Panc1 (cell line): Measurements from ENCODE around the gene DNAJB4. TPM values are rescaled to one million over a fixed set of nuclear protein-coding genes. Genes with fewer than 3 reads are reported as not detected.
"Not testable (repeated sequence)": the region's sequence is repeated elsewhere in the genome, so short reads cannot be mapped to it uniquely, and the experiment has no call there.

Experiments used
- ATAC-seq: fragments of 200-7000 bp; cut with Tn5 transposase; 2 replicates; pipeline ENCODE4 v1.9.1; 2020; ENCODE audit warnings: mild to moderate bottlenecking, moderate library complexity
- BruUV-seq: library from RNA; stranded (reverse); fragments of 400-500 nt; replicated peaks from 2 replicates; lab custom pipeline; 2021; lab: Mats Ljungman, UMichigan
- CTCF ChIA-PET: fragments of 300-600 bp; sonication (Branson Sonifier 250); formaldehyde crosslinking; loops from one replicate; lab custom pipeline; 2022; ENCODE audit warnings: antibody characterized with exemption; lab: Charles Lee
- POLR2A ChIA-PET: fragments of 300-600 bp; sonication (Branson Sonifier 250); formaldehyde crosslinking; loops from one replicate; lab custom pipeline; 2022; ENCODE audit warnings: antibody characterized with exemption; lab: Charles Lee
- DNase-seq: peaks from one replicate; pipeline ENCODE4 v3.0.0-alpha.2; 2010; ENCODE audit warnings: low read depth, low spot score
- H3K27ac ChIP-seq: 2 replicates; pipeline ENCODE4 v1.5.1; 2011; ENCODE audit warnings: mild to moderate bottlenecking, low read length, inconsistent platforms
- H3K27me3 ChIP-seq: fragments of 200-500 bp; sonication (Bioruptor generic); 2 replicates; pipeline ENCODE4 v1.6.0; 2014; ENCODE audit warnings: low read length, inconsistent platforms; ENCODE audit not compliant: control insufficient read depth, insufficient read depth
- H3K36me3 ChIP-seq: fragments of 200-500 bp; sonication (Bioruptor generic); 2 replicates; pipeline ENCODE4 v1.5.1; 2014; ENCODE audit warnings: inconsistent platforms, mild to moderate bottlenecking, low read length, moderate library complexity; ENCODE audit not compliant: control insufficient read depth, insufficient read depth
- H3K4me1 ChIP-seq: 2 replicates; pipeline ENCODE4 v1.5.1; 2011; ENCODE audit warnings: inconsistent platforms, mild to moderate bottlenecking, low read length, moderate library complexity; ENCODE audit not compliant: control insufficient read depth, insufficient read depth
- H3K4me3 ChIP-seq, 2 experiments: 2 replicates each; pipeline ENCODE4 v1.5.1; 2011 to 2012; ENCODE audit warnings: low read depth in 2 of 2, low read length in 2 of 2, mild to moderate bottlenecking in 2 of 2, inconsistent platforms in 1 of 2, moderate library complexity in 1 of 2
- H3K9me3 ChIP-seq: fragments of 200-500 bp; sonication (Bioruptor generic); 2 replicates; pipeline ENCODE4 v1.5.1; 2014; ENCODE audit warnings: low read depth, mild to moderate bottlenecking, inconsistent platforms, low read length, moderate library complexity; ENCODE audit not compliant: control insufficient read depth, insufficient read depth
- POLR2AphosphoS5 ChIP-seq: IDR thresholded peaks from 2 replicates; pipeline ENCODE4 v1.6.1; 2012; ENCODE audit warnings: mild to moderate bottlenecking, low read depth, low read length, moderate library complexity
- REST ChIP-seq, 2 experiments: IDR thresholded peaks; 2 replicates each; pipeline ENCODE4 v1.6.1; 2011 to 2012; ENCODE audit warnings: low read depth in 2 of 2, control low read depth in 1 of 2, low read length in 1 of 2, mild to moderate bottlenecking in 1 of 2, moderate library complexity in 1 of 2; ENCODE audit not compliant: insufficient read depth in 1 of 2
- SIN3A ChIP-seq: IDR thresholded peaks from 2 replicates; pipeline ENCODE4 v1.6.1; 2012; ENCODE audit warnings: low read depth, mild to moderate bottlenecking, low read length, moderate library complexity, borderline replicate concordance; ENCODE audit not compliant: insufficient read depth
- TCF7L2 ChIP-seq: IDR thresholded peaks from 2 replicates; pipeline ENCODE4 v1.6.1; 2011; ENCODE audit warnings: mild to moderate bottlenecking, low read depth, low read length, inconsistent platforms
- in situ Hi-C: cut with HindIII; loops from 2 replicates; pipeline ENCODE4 v1.10.0; 2016; ENCODE audit warnings: low sequenced_read_pairs, low pct_unique_long_range_greater_than_20kb
- intact Hi-C: fragments of 100-400 bp; cut with micrococcal nuclease; formaldehyde crosslinking; loops from one replicate; pipeline ENCODE4 v1.10.0; 2022; ENCODE audit not compliant: unreplicated experiment
- total RNA-seq: library from RNA; stranded (reverse); gene quantifications from one replicate; pipeline ENCODE4 v1.2.1, GENCODE V29; 2021; ENCODE audit not compliant: unreplicated experiment
- TF ChIP-seq, protein P1 (sequence below): fragments of 450-650 bp; IDR thresholded peaks from 2 replicates; pipeline ENCODE4 v1.5.1; 2017; ENCODE audit warnings: mild to moderate bottlenecking

Gene DNAJB4
- total RNA-seq, 1 experiment from 2014 or later, result 14.9 TPM

GRCh38 chr1:78058670-78059069, 53.9 kb downstream of the DNAJB4 start:
- POLR2A ChIA-PET, result no interaction called here
- Histone ChIP-seq H3K36me3 (no peaks in the 10 kb centered on the region), H3K27me3 (no peaks in the 10 kb centered on the region; the same call in 1 of the 2 replicates), H3K4me1 (no peaks in the 10 kb centered on the region), H3K9me3 (no peaks in the 10 kb centered on the region), H3K27ac (no peak overlapping the region), H3K4me3 (no peak overlapping the region)
- ATAC-seq (no peak), DNase-seq (no peak)
- no TSS peak for BruUV-seq
- CTCF ChIA-PET, result no interaction called here
- TF ChIP-seq TCF7L2, result no peak
- in situ Hi-C loops (no loop called here), intact Hi-C loops (no loop called here)

- Histone ChIP-seq H3K27ac (no peak overlapping the region), H3K4me1 (no peaks in the 10 kb centered on the region), H3K9me3 (no peaks in the 10 kb centered on the region), H3K4me3 (no peak overlapping the region), H3K27me3 (no peaks in the 10 kb centered on the region; the same call in 1 of the 2 replicates), H3K36me3 (no peaks in the 10 kb centered on the region)
- intact Hi-C loops (no loop called here), in situ Hi-C loops (no loop called here)
- CTCF ChIA-PET, result no interaction called here
- DNase-seq, result no peak
- no TSS peak for BruUV-seq
- no peak for ATAC-seq
- no peak for TF ChIP-seq SIN3A
- TF ChIP-seq, protein P1, sequence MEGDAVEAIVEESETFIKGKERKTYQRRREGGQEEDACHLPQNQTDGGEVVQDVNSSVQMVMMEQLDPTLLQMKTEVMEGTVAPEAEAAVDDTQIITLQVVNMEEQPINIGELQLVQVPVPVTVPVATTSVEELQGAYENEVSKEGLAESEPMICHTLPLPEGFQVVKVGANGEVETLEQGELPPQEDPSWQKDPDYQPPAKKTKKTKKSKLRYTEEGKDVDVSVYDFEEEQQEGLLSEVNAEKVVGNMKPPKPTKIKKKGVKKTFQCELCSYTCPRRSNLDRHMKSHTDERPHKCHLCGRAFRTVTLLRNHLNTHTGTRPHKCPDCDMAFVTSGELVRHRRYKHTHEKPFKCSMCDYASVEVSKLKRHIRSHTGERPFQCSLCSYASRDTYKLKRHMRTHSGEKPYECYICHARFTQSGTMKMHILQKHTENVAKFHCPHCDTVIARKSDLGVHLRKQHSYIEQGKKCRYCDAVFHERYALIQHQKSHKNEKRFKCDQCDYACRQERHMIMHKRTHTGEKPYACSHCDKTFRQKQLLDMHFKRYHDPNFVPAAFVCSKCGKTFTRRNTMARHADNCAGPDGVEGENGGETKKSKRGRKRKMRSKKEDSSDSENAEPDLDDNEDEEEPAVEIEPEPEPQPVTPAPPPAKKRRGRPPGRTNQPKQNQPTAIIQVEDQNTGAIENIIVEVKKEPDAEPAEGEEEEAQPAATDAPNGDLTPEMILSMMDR, result no peak; the same call in 1 of the 2 replicates
- no peak for TF ChIP-seq POLR2AphosphoS5
- POLR2A ChIA-PET, result no interaction called here
Measured at GRCh38 chr1:78060857-78061563, 56.3 kb downstream of the DNAJB4 start.

- TF ChIP-seq TCF7L2, result no peak
- TF ChIP-seq POLR2AphosphoS5, result no peak
- no peak for TF ChIP-seq SIN3A
- TF ChIP-seq REST (IDR thresholded peaks at IDR 0.05; ENCODE audit: insufficient read depth in 1 of 2, low read depth in 2 of 2, low read length in 1 of 2), result no peak
- TF ChIP-seq, protein P1, result no peak
- ChIA-PET POLR2A (no interaction called here), CTCF (no interaction called here)
- DNase-seq, result no peak
- Histone ChIP-seq H3K4me3 (no peak overlapping the region), H3K36me3 (no peaks in the 10 kb centered on the region), H3K9me3 (no peaks in the 10 kb centered on the region), H3K4me1 (no peaks in the 10 kb centered on the region), H3K27me3 (no peaks in the 10 kb centered on the region; the same call in 1 of the 2 replicates), H3K27ac (no peak overlapping the region)
- in situ Hi-C loops (no loop called here), intact Hi-C loops (no loop called here)
- no peak for ATAC-seq
- BruUV-seq, result no TSS peak
Measured at GRCh38 chr1:78061825-78062523, 57.2 kb downstream of the DNAJB4 start.

DNA sequence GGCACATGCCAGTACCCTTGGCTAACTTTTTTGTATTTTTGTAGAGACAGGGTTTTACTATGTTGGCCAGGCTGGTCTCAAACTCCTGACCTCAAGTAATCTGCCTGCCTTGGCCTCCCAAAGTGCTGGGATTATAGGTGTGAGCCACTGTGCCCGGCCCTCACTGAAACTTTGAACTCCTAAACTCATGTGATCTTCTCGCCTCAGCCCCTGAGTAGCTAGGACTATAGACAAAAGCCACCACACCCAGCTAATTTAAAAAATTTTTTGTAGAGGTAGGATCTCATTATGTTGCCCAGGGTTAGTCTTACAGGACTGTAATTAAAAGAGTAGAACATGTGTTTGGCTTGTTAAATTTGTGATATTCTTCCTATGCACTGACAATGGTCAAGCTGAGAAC, 60.1 kb downstream of the DNAJB4 start:
- H3K27ac ChIP-seq, POLR2A ChIA-PET, in situ Hi-C loops, H3K27me3 ChIP-seq, H3K9me3 ChIP-seq, H3K36me3 ChIP-seq, ATAC-seq, H3K4me3 ChIP-seq, CTCF ChIA-PET, H3K4me1 ChIP-seq, DNase-seq, intact Hi-C loops, BruUV-seq: not testable (repeated sequence)
